ENCODE results near the gene WASHC3. TPM values are rescaled to one million over a fixed set of nuclear protein-coding genes. Genes with fewer than 3 reads are reported as not detected.

WASHC3 gene
- total RNA-seq, 2 donors from 2014 or later: 46.8 to 73.6 TPM

GRCh38 chr12:102008615-102009126 is 53.1 kb downstream of the WASHC3 start:
- Histone ChIP-seq H3K36me3 (peaks cover 4% of the 10 kb centered on the region), H3K27ac (no peak overlapping the region), H3K9me3 (no peaks in the 10 kb centered on the region), H3K4me3 (no peak overlapping the region), H3K4me1 (ENCODE audit: control insufficient read depth in 1 of 2, low read depth in 2 of 2) (no peaks in the 10 kb centered on the region), H3K27me3 (replicated peaks; ENCODE audit: insufficient read depth) (no peaks in the 10 kb centered on the region)
- DNase-seq (ENCODE audit: low spot score): no peak
- no peak for ATAC-seq (ENCODE audit: insufficient number of reproducible peaks, low FRiP score, low read depth)
- no peak for TF ChIP-seq CTCF (IDR thresholded peaks at IDR 0.05)

GRCh38 chr12:102005256-102005655 is 56.5 kb downstream of the WASHC3 start:
- no peak for TF ChIP-seq CTCF (IDR thresholded peaks at IDR 0.05)
- no peak for ATAC-seq (ENCODE audit: insufficient number of reproducible peaks, low FRiP score, low read depth)

GRCh38 chr12:101997102-101997501 is 64.7 kb downstream of the WASHC3 start:
- DNase-seq (ENCODE audit: low spot score): no peak
- no peak overlapping the region for H3K4me3 ChIP-seq
- H3K4me1 ChIP-seq (ENCODE audit: control insufficient read depth in 1 of 2, low read depth in 2 of 2): no peaks in the 10 kb centered on the region
- no peaks in the 10 kb centered on the region for H3K36me3 ChIP-seq
- no peaks in the 10 kb centered on the region for H3K9me3 ChIP-seq
- TF ChIP-seq CTCF (IDR thresholded peaks at IDR 0.05): no peak
- no peak overlapping the region for H3K27ac ChIP-seq
- H3K27me3 ChIP-seq (replicated peaks; ENCODE audit: insufficient read depth): no peaks in the 10 kb centered on the region
- no peak for ATAC-seq (ENCODE audit: insufficient number of reproducible peaks, low FRiP score, low read depth)

More at GRCh38 chr12:102005256-102005655, 56.5 kb downstream of the WASHC3 start:
- no peaks in the 10 kb centered on the region for H3K27me3 ChIP-seq (replicated peaks; ENCODE audit: insufficient read depth)
- H3K27ac ChIP-seq: no peak overlapping the region
- H3K4me1 ChIP-seq (ENCODE audit: control insufficient read depth in 1 of 2, low read depth in 2 of 2): no peaks in the 10 kb centered on the region
- no peaks in the 10 kb centered on the region for H3K9me3 ChIP-seq
- no peak overlapping the region for H3K4me3 ChIP-seq
- DNase-seq (ENCODE audit: low spot score): no peak
- peaks cover 2% of the 10 kb centered on the region for H3K36me3 ChIP-seq

- no peaks in the 10 kb centered on the region for H3K4me1 ChIP-seq (ENCODE audit: control insufficient read depth in 1 of 2, low read depth in 2 of 2)
- no peaks in the 10 kb centered on the region for H3K9me3 ChIP-seq
- TF ChIP-seq CTCF (IDR thresholded peaks at IDR 0.05): no peak
- ATAC-seq (ENCODE audit: insufficient number of reproducible peaks, low FRiP score, low read depth): no peak
- no peaks in the 10 kb centered on the region for H3K27me3 ChIP-seq (replicated peaks; ENCODE audit: insufficient read depth)
- DNase-seq (ENCODE audit: low spot score): no peak
- H3K27ac ChIP-seq: no peak overlapping the region
- no peaks in the 10 kb centered on the region for H3K36me3 ChIP-seq
- no peak overlapping the region for H3K4me3 ChIP-seq
Observed at GRCh38 chr12:101995684-101996083, 66.1 kb downstream of the WASHC3 start.

- no peak overlapping the region for H3K4me3 ChIP-seq
- TF ChIP-seq CTCF (IDR thresholded peaks at IDR 0.05): no peak
- H3K27me3 ChIP-seq (replicated peaks; ENCODE audit: insufficient read depth): no peaks in the 10 kb centered on the region
- no peak overlapping the region for H3K27ac ChIP-seq
- no peaks in the 10 kb centered on the region for H3K4me1 ChIP-seq (ENCODE audit: control insufficient read depth in 1 of 2, low read depth in 2 of 2)
- H3K36me3 ChIP-seq: no peaks in the 10 kb centered on the region
- DNase-seq (ENCODE audit: low spot score) (no peak), ATAC-seq (ENCODE audit: insufficient number of reproducible peaks, low FRiP score, low read depth) (no peak)
- H3K9me3 ChIP-seq: no peaks in the 10 kb centered on the region
Observed at GRCh38 chr12:101992091-101992490, 69.7 kb downstream of the WASHC3 start.

Data from thoracic aorta (tissue), 2 donors.